PFSK-1 (cell line): ENCODE results near the gene NRP1.

Experiments
- FOXP2 ChIP-seq: optimal IDR thresholded peaks from 2 replicates; pipeline ENCODE3; 2011; ENCODE audit warnings: borderline replicate concordance, control low read depth, inconsistent platforms; ENCODE audit not compliant: insufficient read depth; ENCODE audit errors: extremely low read length, extremely low read depth
- POLR2AphosphoS5 ChIP-seq: IDR thresholded peaks from 2 replicates; pipeline ENCODE4 v1.6.1; 2012; ENCODE audit warnings: low read depth, mild to moderate bottlenecking, control low read depth, low read length, moderate library complexity
- REST ChIP-seq, 2 experiments: IDR thresholded peaks; 2 replicates each; pipeline versions ENCODE4 v1.6.1 to v1.8.0; 2011 to 2012; ENCODE audit warnings: low read depth in 2 of 2, low read length in 2 of 2, control low read depth in 1 of 2, inconsistent platforms in 1 of 2, mild to moderate bottlenecking in 1 of 2, moderate library complexity in 1 of 2; ENCODE audit not compliant: insufficient read depth in 1 of 2
- SIN3A ChIP-seq: IDR thresholded peaks from 2 replicates; pipeline ENCODE4 v1.6.1; 2012; ENCODE audit warnings: mild to moderate bottlenecking, low read length, moderate library complexity, borderline replicate concordance; ENCODE audit not compliant: insufficient read depth
- TAF1 ChIP-seq: IDR thresholded peaks from 2 replicates; pipeline ENCODE4 v1.6.1; 2012; ENCODE audit warnings: low read length, control low read depth, borderline replicate concordance; ENCODE audit not compliant: insufficient read depth

NRP1 gene

GRCh38 chr10:33235251-33235884, 99.1 kb downstream of the NRP1 start:
- TF ChIP-seq POLR2AphosphoS5 (no peak), SIN3A (no peak), FOXP2 (no peak), TAF1 (no peak), REST (IDR thresholded peaks at IDR 0.05; ENCODE audit: insufficient read depth in 1 of 2, low read depth in 2 of 2, low read length in 2 of 2) (no peak)

GRCh38 chr10:33234831-33235237, 99.6 kb downstream of the NRP1 start:
- TF ChIP-seq POLR2AphosphoS5 = no peak
- no peak for TF ChIP-seq SIN3A
- no peak for TF ChIP-seq FOXP2
- no peak for TF ChIP-seq TAF1
- TF ChIP-seq REST (IDR thresholded peaks at IDR 0.05; ENCODE audit: insufficient read depth in 1 of 2, low read depth in 2 of 2, low read length in 2 of 2) = no peak

GRCh38 chr10:33233635-33234034, 100.8 kb downstream of the NRP1 start:
- TF ChIP-seq REST (IDR thresholded peaks at IDR 0.05; ENCODE audit: insufficient read depth in 1 of 2, low read depth in 2 of 2, low read length in 2 of 2) = no peak
- TF ChIP-seq POLR2AphosphoS5 = no peak
- no peak for TF ChIP-seq TAF1
- no peak for TF ChIP-seq SIN3A
- TF ChIP-seq FOXP2 = no peak

- TF ChIP-seq POLR2AphosphoS5 = no peak
- no peak for TF ChIP-seq FOXP2
- no peak for TF ChIP-seq TAF1
- TF ChIP-seq REST (IDR thresholded peaks at IDR 0.05; ENCODE audit: insufficient read depth in 1 of 2, low read depth in 2 of 2, low read length in 2 of 2) = no peak
- TF ChIP-seq SIN3A = no peak
These were observed 101.2 kb downstream of the NRP1 start for GRCh38 chr10:33233221-33233620.
